ENCODE measurements around the gene AVL9.

- TF ChIP-seq EZH2 (IDR thresholded peaks at IDR 0.05; ENCODE audit: low read length, missing control alignments): no peak
- TF ChIP-seq, protein P1, sequence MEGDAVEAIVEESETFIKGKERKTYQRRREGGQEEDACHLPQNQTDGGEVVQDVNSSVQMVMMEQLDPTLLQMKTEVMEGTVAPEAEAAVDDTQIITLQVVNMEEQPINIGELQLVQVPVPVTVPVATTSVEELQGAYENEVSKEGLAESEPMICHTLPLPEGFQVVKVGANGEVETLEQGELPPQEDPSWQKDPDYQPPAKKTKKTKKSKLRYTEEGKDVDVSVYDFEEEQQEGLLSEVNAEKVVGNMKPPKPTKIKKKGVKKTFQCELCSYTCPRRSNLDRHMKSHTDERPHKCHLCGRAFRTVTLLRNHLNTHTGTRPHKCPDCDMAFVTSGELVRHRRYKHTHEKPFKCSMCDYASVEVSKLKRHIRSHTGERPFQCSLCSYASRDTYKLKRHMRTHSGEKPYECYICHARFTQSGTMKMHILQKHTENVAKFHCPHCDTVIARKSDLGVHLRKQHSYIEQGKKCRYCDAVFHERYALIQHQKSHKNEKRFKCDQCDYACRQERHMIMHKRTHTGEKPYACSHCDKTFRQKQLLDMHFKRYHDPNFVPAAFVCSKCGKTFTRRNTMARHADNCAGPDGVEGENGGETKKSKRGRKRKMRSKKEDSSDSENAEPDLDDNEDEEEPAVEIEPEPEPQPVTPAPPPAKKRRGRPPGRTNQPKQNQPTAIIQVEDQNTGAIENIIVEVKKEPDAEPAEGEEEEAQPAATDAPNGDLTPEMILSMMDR (conservative IDR thresholded peaks at IDR 0.05 in 1 of 2, IDR thresholded peaks at IDR 0.05 in 1 of 2; ENCODE audit: low read depth in 1 of 2, low read length in 2 of 2): no peak
These were observed 32.3 kb upstream of the AVL9 start for GRCh38 chr7:32462977-32463376.

Measured in fibroblast of lung (primary cell).